NT2/D1 (cell line): Measurements from ENCODE around the gene CEMIP2.
"Not testable (repeated sequence)": the region's sequence is repeated elsewhere in the genome, so short reads cannot be mapped to it uniquely, and the experiment has no call there.

Source experiments
- DNase-seq: peaks from one replicate; pipeline ENCODE4 v3.0.0-alpha.2; 2011; ENCODE audit warnings: low read depth, low spot score
- H3K27me3 ChIP-seq: 2 replicates; pipeline ENCODE4 v1.6.0; 2011; ENCODE audit warnings: mild to moderate bottlenecking; ENCODE audit not compliant: insufficient read length, insufficient read depth
- H3K36me3 ChIP-seq: 2 replicates; pipeline ENCODE4 v1.6.1; 2011; ENCODE audit warnings: mild to moderate bottlenecking, low read length, mixed read lengths; ENCODE audit not compliant: insufficient read depth, insufficient read length
- H3K4me1 ChIP-seq: 2 replicates; pipeline ENCODE4 v1.5.1; 2011; ENCODE audit not compliant: insufficient read depth, insufficient read length
- H3K4me3 ChIP-seq: 2 replicates; pipeline ENCODE4 v1.5.1; 2011; ENCODE audit warnings: low read depth; ENCODE audit not compliant: insufficient read length
- H3K9ac ChIP-seq: 2 replicates; pipeline ENCODE4 v1.6.0; 2011; ENCODE audit warnings: low read depth; ENCODE audit not compliant: insufficient read length
- H3K9me3 ChIP-seq: 2 replicates; pipeline ENCODE4 v1.5.1; 2011; ENCODE audit warnings: mild to moderate bottlenecking, low read length; ENCODE audit not compliant: insufficient read depth
- SUZ12 ChIP-seq: IDR thresholded peaks from 2 replicates; pipeline ENCODE4 v1.6.1; 2011; ENCODE audit not compliant: insufficient read length, insufficient read depth; ENCODE audit errors: extremely low read depth
- YY1 ChIP-seq: IDR thresholded peaks from 2 replicates; pipeline ENCODE4 v1.6.1; 2011; ENCODE audit not compliant: insufficient read length, insufficient read depth
- ZNF274 ChIP-seq: IDR thresholded peaks from 2 replicates; pipeline ENCODE4 v1.6.1; 2011; ENCODE audit warnings: mild to moderate bottlenecking, low read depth, low read length

CEMIP2 gene

DNA sequence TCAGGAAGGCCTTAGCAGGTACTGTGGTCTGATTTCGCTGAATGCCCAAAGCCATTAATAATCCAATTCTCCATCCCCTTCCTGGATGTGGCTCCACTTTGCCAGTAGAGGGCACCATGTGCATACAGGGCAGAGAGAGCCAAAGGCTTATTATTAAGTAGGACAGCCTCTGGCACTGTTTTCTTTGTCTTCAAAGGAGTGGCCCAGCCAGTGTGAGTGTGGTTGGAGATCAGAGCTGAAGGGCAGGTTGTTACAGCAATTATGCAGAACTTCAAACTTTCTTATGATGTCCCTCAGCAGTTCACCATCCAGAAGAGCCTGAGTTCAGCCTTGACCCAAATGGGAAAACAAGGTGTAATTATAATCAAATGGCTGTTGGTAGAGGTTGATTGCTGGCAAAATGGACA is 38.6 kb upstream of the CEMIP2 start:
- Histone ChIP-seq H3K4me1 (no peaks in the 10 kb centered on the region), H3K9me3 (no peaks in the 10 kb centered on the region), H3K36me3 (no peaks in the 10 kb centered on the region), H3K27me3 (no peaks in the 10 kb centered on the region), H3K9ac (no peak overlapping the region), H3K4me3 (no peak overlapping the region)
- TF ChIP-seq ZNF274 (no peak), SUZ12 (no peak), YY1 (no peak)
- peak; percentile 66 for DNase-seq

DNA sequence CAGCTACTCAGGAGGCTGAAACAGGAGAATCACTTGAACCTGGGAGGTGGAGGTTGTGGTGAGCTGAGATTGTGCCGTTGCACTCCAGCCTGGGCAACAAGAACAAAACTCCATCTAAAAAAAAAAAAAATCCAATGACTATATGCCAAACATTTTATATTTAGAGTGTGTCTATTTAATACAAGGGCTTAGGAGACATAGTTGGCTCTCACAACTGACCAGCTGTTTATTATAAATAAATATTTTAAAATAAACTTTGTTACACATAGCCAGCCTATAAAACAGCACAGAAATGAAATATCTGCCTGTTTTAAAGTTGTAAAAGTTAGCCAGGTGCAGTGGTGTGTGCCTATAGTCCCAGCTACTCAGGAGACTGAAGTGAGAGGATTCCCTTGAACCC is 36.8 kb upstream of the CEMIP2 start:
- not testable (repeated sequence) for H3K9me3 ChIP-seq, DNase-seq, H3K4me3 ChIP-seq, H3K4me1 ChIP-seq, H3K36me3 ChIP-seq, H3K9ac ChIP-seq, H3K27me3 ChIP-seq

- TF ChIP-seq YY1 (no peak), SUZ12 (no peak), ZNF274 (no peak)
- H3K9me3 ChIP-seq: no peaks in the 10 kb centered on the region
- DNase-seq: no peak
- H3K4me1 ChIP-seq: no peaks in the 10 kb centered on the region
- H3K9ac ChIP-seq: no peak overlapping the region
- H3K27me3 ChIP-seq: no peaks in the 10 kb centered on the region
- no peak overlapping the region for H3K4me3 ChIP-seq
- no peaks in the 10 kb centered on the region for H3K36me3 ChIP-seq
These were observed 33.5 kb upstream of the CEMIP2 start for GRCh38 chr9:71801826-71802225.

DNA sequence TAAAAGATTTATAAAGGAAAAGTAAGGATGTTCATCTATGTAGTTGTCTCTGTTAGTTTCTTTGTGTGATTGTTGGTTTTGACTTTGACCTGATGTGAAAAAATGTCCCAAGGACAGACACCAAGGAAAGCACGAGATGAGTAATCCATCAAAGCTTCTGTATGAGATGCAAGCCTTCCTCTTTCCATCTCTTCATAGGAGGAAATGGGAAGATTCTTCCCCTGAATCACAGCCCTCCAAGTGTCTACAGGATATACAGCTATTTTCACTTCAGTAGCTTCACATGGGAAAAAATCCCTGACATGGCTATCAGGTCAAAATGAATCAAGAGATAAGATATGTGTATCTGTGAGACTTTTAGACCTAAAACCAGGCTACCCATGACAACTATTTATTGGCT is 29.0 kb upstream of the CEMIP2 start:
- H3K36me3 ChIP-seq: no peaks in the 10 kb centered on the region
- no peak overlapping the region for H3K9ac ChIP-seq
- H3K27me3 ChIP-seq: no peaks in the 10 kb centered on the region
- no peak overlapping the region for H3K4me3 ChIP-seq
- TF ChIP-seq SUZ12 (no peak), YY1 (no peak), ZNF274 (no peak)
- H3K9me3 ChIP-seq: peaks cover 20% of the 10 kb centered on the region
- H3K4me1 ChIP-seq: no peaks in the 10 kb centered on the region
- no peak for DNase-seq

- DNase-seq: no peak
- TF ChIP-seq YY1: no peak
- no peak for TF ChIP-seq ZNF274
- no peak for TF ChIP-seq SUZ12
- H3K4me3 ChIP-seq: no peak overlapping the region
These were observed 27.9 kb upstream of the CEMIP2 start for GRCh38 chr9:71796100-71796767.

DNA sequence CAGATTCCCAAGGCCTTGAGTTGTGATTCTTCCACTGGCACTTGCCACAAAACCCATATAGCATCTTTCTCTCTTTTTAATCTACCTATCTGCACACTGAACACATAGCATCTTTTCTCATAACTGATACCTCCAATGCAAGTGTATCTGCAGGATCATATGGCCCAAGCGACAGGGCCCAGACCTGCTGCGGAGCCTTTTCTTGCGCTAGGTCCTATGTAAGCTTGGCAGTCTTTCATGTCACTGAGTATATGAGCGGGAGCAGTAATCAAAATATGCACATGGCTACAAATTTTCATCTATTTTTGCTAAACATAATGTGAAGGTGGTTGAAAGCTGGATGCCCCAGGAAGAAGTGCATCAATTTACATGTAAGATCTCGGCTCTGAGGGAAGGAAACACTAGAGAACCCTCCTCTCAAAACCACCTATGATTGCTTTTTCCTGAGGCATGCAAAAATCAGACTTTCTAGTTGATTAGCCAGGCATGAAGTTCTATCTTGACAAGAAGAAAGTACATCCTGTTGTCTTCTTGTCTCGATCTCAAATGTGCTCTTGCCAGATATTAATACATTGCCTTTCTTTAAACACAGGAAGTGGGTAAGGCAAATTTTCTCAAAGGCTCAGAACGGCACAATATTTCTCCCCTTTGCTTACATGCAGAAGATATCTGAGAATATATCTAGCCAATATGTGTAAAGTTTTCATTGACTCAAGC is 26.9 kb upstream of the CEMIP2 start:
- no peaks in the 10 kb centered on the region for H3K27me3 ChIP-seq

More at GRCh38 chr9:71796100-71796767, 27.9 kb upstream of the CEMIP2 start:
- Histone ChIP-seq H3K36me3 (no peaks in the 10 kb centered on the region), H3K27me3 (no peaks in the 10 kb centered on the region), H3K9me3 (peaks cover 20% of the 10 kb centered on the region), H3K9ac (no peak overlapping the region), H3K4me1 (no peaks in the 10 kb centered on the region)

GRCh38 chr9:71793386-71794105 is 25.2 kb upstream of the CEMIP2 start:
- H3K4me1 ChIP-seq: no peaks in the 10 kb centered on the region
- no peak overlapping the region for H3K4me3 ChIP-seq
- H3K9ac ChIP-seq: no peak overlapping the region

More for the DNA sequence above, 26.9 kb upstream of the CEMIP2 start:
- Histone ChIP-seq H3K9me3 (peaks cover 20% of the 10 kb centered on the region), H3K4me1 (no peaks in the 10 kb centered on the region), H3K36me3 (no peaks in the 10 kb centered on the region), H3K9ac (no peak overlapping the region), H3K4me3 (no peak overlapping the region)
- no peak for DNase-seq
- TF ChIP-seq YY1 (no peak), ZNF274 (no peak), SUZ12 (no peak)

More at GRCh38 chr9:71793386-71794105, 25.2 kb upstream of the CEMIP2 start:
- H3K27me3 ChIP-seq: no peaks in the 10 kb centered on the region
- TF ChIP-seq ZNF274 (no peak), YY1 (no peak), SUZ12 (no peak)
- no peaks in the 10 kb centered on the region for H3K36me3 ChIP-seq
- DNase-seq: peak; percentile 33
- peaks cover 20% of the 10 kb centered on the region for H3K9me3 ChIP-seq
